H1 (cell line): ENCODE results near the gene MTF2. TPM values are rescaled to one million over a fixed set of nuclear protein-coding genes. Genes with fewer than 3 reads are reported as not detected.

Experiments used
- CTCF ChIA-PET: fragments of 300-600 bp; sonication (Branson Sonifier 250); formaldehyde crosslinking; loops from one replicate; lab custom pipeline; 2021; ENCODE audit not compliant: partially characterized antibody; lab: Charles Lee
- POLR2A ChIA-PET: fragments of 300-600 bp; sonication (Branson Sonifier 250); formaldehyde crosslinking; loops from one replicate; lab custom pipeline; 2021; ENCODE audit warnings: inconsistent platforms; ENCODE audit not compliant: partially characterized antibody; lab: Charles Lee
- DNase-seq, 2 experiments: peaks; one replicate each; pipeline versions ENCODE4 v3.0.0 to v3.0.0-alpha.2; 2010 to 2022; ENCODE audit warnings: low spot score in 2 of 2, low read depth in 1 of 2, mixed read lengths in 1 of 2
- FAIRE-seq: peaks from 2 replicates; lab custom pipeline; 2011; peaks lifted over from hg19 to GRCh38; lab: Jason Lieb, UNC
- H2AFZ ChIP-seq: 2 replicates; pipeline ENCODE4 v1.8.1; 2012; ENCODE audit warnings: low read length, inconsistent platforms
- H2AK5ac ChIP-seq: 2 replicates; pipeline ENCODE4 v1.6.1; 2013; ENCODE audit warnings: low read depth, low read length
- H2BK120ac ChIP-seq: replicated peaks from 2 replicates; pipeline ENCODE3; 2013; ENCODE audit warnings: low read depth, low read length, inconsistent platforms
- H2BK12ac ChIP-seq: 2 replicates; pipeline ENCODE4 v1.6.1; 2013; ENCODE audit warnings: low read depth, low read length
- H2BK15ac ChIP-seq: 2 replicates; pipeline ENCODE4 v1.6.1; 2013; ENCODE audit warnings: low read length
- H2BK20ac ChIP-seq: 2 replicates; pipeline ENCODE4 v1.6.1; 2013; ENCODE audit warnings: low read length
- H2BK5ac ChIP-seq: 2 replicates; pipeline ENCODE4 v1.6.1; 2013; ENCODE audit warnings: low read depth, low read length
- H3K14ac ChIP-seq: 2 replicates; pipeline ENCODE4 v1.6.1; 2013; ENCODE audit warnings: inconsistent platforms; ENCODE audit not compliant: insufficient read length
- H3K18ac ChIP-seq: 2 replicates; pipeline ENCODE4 v1.6.1; 2013; ENCODE audit warnings: low read length; ENCODE audit errors: extremely low read depth
- H3K23ac ChIP-seq: 2 replicates; pipeline ENCODE4 v1.6.1; 2013; ENCODE audit warnings: inconsistent platforms; ENCODE audit not compliant: insufficient read length
- H3K23me2 ChIP-seq: 2 replicates; pipeline ENCODE4 v1.6.1; 2013; ENCODE audit warnings: low read depth, low read length
- H3K27ac ChIP-seq: 2 replicates; pipeline ENCODE4 v1.6.1; 2011; ENCODE audit warnings: low read depth, low read length, inconsistent platforms
- H3K27me3 ChIP-seq, 4 experiments: replicated peaks in 1 of 4; 1 replicate in 1 of 4; 2 replicates in 3 of 4; pipeline versions ENCODE4 v1.6.1 to v1.8.1; 2011 to 2013; ENCODE audit warnings: low read length in 3 of 4, mild to moderate bottlenecking in 3 of 4, inconsistent platforms in 2 of 4, mixed read lengths in 2 of 4, moderate library complexity in 1 of 4; ENCODE audit not compliant: control insufficient read depth in 3 of 4, insufficient read depth in 3 of 4; ENCODE audit errors: extremely low read depth in 1 of 4
- H3K36me3 ChIP-seq, 4 experiments: 2 replicates each; pipeline versions ENCODE4 v1.6.1 to v1.8.1; 2011 to 2013; ENCODE audit warnings: mild to moderate bottlenecking in 4 of 4, low read length in 3 of 4, moderate library complexity in 2 of 4, control low read depth in 1 of 4, inconsistent platforms in 1 of 4; ENCODE audit not compliant: insufficient read depth in 4 of 4, control insufficient read depth in 2 of 4
- H3K4ac ChIP-seq: replicated peaks from 2 replicates; pipeline ENCODE3; 2013; ENCODE audit warnings: low read length, low read depth, mixed read lengths, inconsistent platforms; ENCODE audit not compliant: insufficient read length
- H3K4me1 ChIP-seq, 4 experiments: replicated peaks in 1 of 4; 1 replicate in 1 of 4; 2 replicates in 3 of 4; pipeline versions ENCODE4 v1.6.1 to v1.8.1; 2011 to 2013; ENCODE audit warnings: low read length in 3 of 4, inconsistent platforms in 2 of 4, mixed read lengths in 1 of 4; ENCODE audit not compliant: insufficient read depth in 4 of 4, control insufficient read depth in 3 of 4
- H3K4me2 ChIP-seq, 2 experiments: 2 replicates each; pipeline versions ENCODE4 v1.6.1 to v1.8.1; 2011 to 2013; ENCODE audit warnings: low read depth in 2 of 2, low read length in 2 of 2, control low read depth in 1 of 2, inconsistent platforms in 1 of 2, mild to moderate bottlenecking in 1 of 2; ENCODE audit not compliant: insufficient read depth in 1 of 2
- H3K4me3 ChIP-seq, 4 experiments: fragments of 200-600, 300-600 bp in 1 of 4; sonication (generic), shearing (Covaris generic), sonication (Bioruptor Twin) in 1 of 4; 2 replicates each; pipeline versions ENCODE4 v1.5.1 to v1.8.1; 2011 to 2016; ENCODE audit warnings: low read length in 4 of 4, low read depth in 3 of 4, control low read depth in 2 of 4, inconsistent platforms in 2 of 4, mild to moderate bottlenecking in 2 of 4, mixed read lengths in 1 of 4, moderate library complexity in 1 of 4; ENCODE audit not compliant: insufficient read depth in 2 of 4; ENCODE audit errors: extremely low read depth in 1 of 4
- H3K56ac ChIP-seq: replicated peaks from 2 replicates; pipeline ENCODE3; 2013; ENCODE audit warnings: low read depth, mild to moderate bottlenecking, mixed read lengths, low read length, inconsistent platforms; ENCODE audit not compliant: insufficient read length
- H3K79me1 ChIP-seq: 2 replicates; pipeline ENCODE4 v1.6.1; 2013; ENCODE audit warnings: low read depth, low read length, control low read depth
- H3K79me2 ChIP-seq, 2 experiments: 2 replicates each; pipeline versions ENCODE4 v1.6.1 to v1.8.1; 2012 to 2013; ENCODE audit warnings: low read length in 2 of 2, mild to moderate bottlenecking in 2 of 2, inconsistent platforms in 1 of 2; ENCODE audit not compliant: insufficient read depth in 2 of 2, control insufficient read depth in 1 of 2
- H3K9ac ChIP-seq, 4 experiments: replicated peaks in 1 of 4; 1 replicate in 1 of 4; 2 replicates in 3 of 4; pipeline versions ENCODE4 v1.6.1 to v1.8.1; 2011 to 2013; ENCODE audit warnings: low read depth in 3 of 4, low read length in 3 of 4, control low read depth in 2 of 4, mild to moderate bottlenecking in 2 of 4, moderate library complexity in 2 of 4, inconsistent platforms in 1 of 4; ENCODE audit errors: extremely low read depth in 1 of 4
- H3K9me3 ChIP-seq, 2 experiments: 2 replicates each; pipeline versions ENCODE4 v1.6.1 to v1.8.1; 2012 to 2013; ENCODE audit warnings: mild to moderate bottlenecking in 2 of 2, moderate library complexity in 2 of 2, control low read depth in 1 of 2, inconsistent platforms in 1 of 2, low read depth in 1 of 2, low read length in 1 of 2, mixed read lengths in 1 of 2; ENCODE audit not compliant: insufficient read depth in 2 of 2
- H4K20me1 ChIP-seq, 2 experiments: replicated peaks in 1 of 2; 2 replicates each; pipeline versions ENCODE3 to v1.8.1; 2011 to 2013; ENCODE audit warnings: inconsistent platforms in 2 of 2, low read length in 2 of 2, mild to moderate bottlenecking in 1 of 2; ENCODE audit not compliant: insufficient read depth in 2 of 2, control insufficient read depth in 1 of 2
- H4K5ac ChIP-seq: 2 replicates; pipeline ENCODE4 v1.6.1; 2013; ENCODE audit warnings: low read length, low read depth, mixed read lengths, inconsistent platforms; ENCODE audit not compliant: insufficient read length
- H4K8ac ChIP-seq: 2 replicates; pipeline ENCODE4 v1.8.0; 2013; ENCODE audit warnings: mild to moderate bottlenecking, moderate library complexity, low read length, inconsistent platforms; ENCODE audit not compliant: insufficient read depth; ENCODE audit errors: extremely low read depth
- H4K91ac ChIP-seq: replicated peaks from 2 replicates; pipeline ENCODE3; 2013; ENCODE audit warnings: low read length, mixed read lengths, inconsistent platforms; ENCODE audit not compliant: insufficient read length
- E2F6 ChIP-seq: IDR thresholded peaks from 2 replicates; pipeline ENCODE4 v1.6.1; 2012; ENCODE audit warnings: inconsistent platforms
- EGR1 ChIP-seq: IDR thresholded peaks from 2 replicates; pipeline ENCODE4 v1.6.1; 2011; ENCODE audit warnings: low read depth, low read length, borderline replicate concordance
- RFX5 ChIP-seq: IDR thresholded peaks from 2 replicates; pipeline ENCODE4 v1.6.1; 2011; ENCODE audit warnings: low read depth, low read length, improper control_type of control experiment, borderline replicate concordance
- SRF ChIP-seq: IDR thresholded peaks from 2 replicates; pipeline ENCODE4 v1.6.1; 2011; ENCODE audit warnings: mild to moderate bottlenecking, low read depth, low read length, moderate library complexity
- WGBS, 2 experiments: shearing (Covaris generic) in 1 of 2; methylation state at CpG; one replicate each; pipeline versions ENCODE4 v1.1.6 to v1.1.7; 2013 to 2015; ENCODE audit warnings: low lambda C conversion rate in 2 of 2, mixed read lengths in 2 of 2, inconsistent platforms in 1 of 2, low coverage in 1 of 2, missing lambda C conversion rate in 1 of 2; ENCODE audit not compliant: insufficient replicate concordance in 2 of 2, insufficient coverage in 1 of 2, insufficient read length in 1 of 2; ENCODE audit errors: extremely low coverage in 1 of 2, missing lambda C conversion rate in 1 of 2; 5-methylcytosine and 5-hydroxymethylcytosine counted together
- polyA plus RNA-seq, 7 experiments: library from polyadenylated mRNA; depleted of rRNA in 3 of 7; stranded (reverse) in 5 of 7; unstranded in 2 of 7; fragments of >200 nt in 5 of 7; fragments of 200-250 nt in 2 of 7; gene quantifications; 1 replicate in 5 of 7; 2 replicates in 1 of 7; 4 replicates in 1 of 7; pipeline versions ENCODE4 v1.2.1 to v1.2.3, GENCODE V29; 2011 to 2013; ENCODE audit warnings: missing spikeins in 2 of 7, mixed read lengths in 2 of 7
- total RNA-seq: library from RNA; stranded (reverse); fragmentation: NEBNext Ultra II Directional; extraction: Animal tissue kit (Norgen Biotek cat#: 25700); gene quantifications from 2 replicates; pipeline ENCODE4 v1.2.1, GENCODE V29; 2021

MTF2 gene
- total and polyA plus RNA-seq, 2 of the 8 experiments (the other 6 are each of a cell fraction or from before 2014, with no cell fraction given): 72.1 to 102 TPM

- Histone ChIP-seq H3K4me3 (no peak overlapping the region), H3K23me2 (no peaks in the 10 kb centered on the region; the same call in 1 of the 2 replicates), H4K8ac (no peak overlapping the region), H2BK20ac (no peak overlapping the region), H2BK120ac (no peak overlapping the region), H4K5ac (no peak overlapping the region), H3K36me3 (peaks cover 0 to 28% (median 3%) of the 10 kb centered on the region in 4 experiments; a peak in 2 of 8 replicates), H2BK12ac (no peak overlapping the region), H3K79me1 (0 out of 2 replicates have a peak, but pooled peaks cover 2% of the 10 kb centered on the region), H3K27me3 (no peaks in the 10 kb centered on the region), H3K27ac (no peak overlapping the region), H3K9me3 (no peaks in the 10 kb centered on the region), H3K14ac (no peak overlapping the region), H3K4ac (no peak overlapping the region), H4K91ac (no peak overlapping the region), H3K9ac (no peak overlapping the region), H2AK5ac (no peak overlapping the region), H3K23ac (no peak overlapping the region), H2BK15ac (no peak overlapping the region), H3K79me2 (peaks cover 30 to 99% of the 10 kb centered on the region in 2 experiments), H3K56ac (no peak overlapping the region), H4K20me1 (peaks cover 12 to 24% of the 10 kb centered on the region in 2 experiments), H2BK5ac (no peak overlapping the region), H3K4me2 (no peak overlapping the region), H3K4me1 (peaks cover 0 to 8% (median 0%) of the 10 kb centered on the region in 4 experiments; a peak in 1 of 7 replicates), H3K18ac (no peak overlapping the region), H2AFZ (no peak overlapping the region)
- no peak for FAIRE-seq
- DNase-seq: no peak
- TF ChIP-seq EGR1 (no peak), SRF (no peak), RFX5 (no peak), E2F6 (no peak)
- ChIA-PET POLR2A (interaction anchor here (0.8 to 1.5 kb wide), 2 partner anchors 9 to 17 kb away, joined by 3 to 5 read pairs; no protein-coding TSS in a partner anchor), CTCF (interaction anchor here (1.6 kb wide), 1 partner anchor 114 kb away, joined by 3 read pairs; no protein-coding TSS in a partner anchor)
- 88% methylated on average over 4 of the region's 4 CpGs; no CpG with 5 or more reads in 1 of the 2 experiments for WGBS, 2 experiments
Observed at GRCh38 chr1:93107395-93107794, 28.3 kb downstream of the MTF2 start.
